HG02759 (cell line): Measurements from ENCODE around the gene ZNF678.
"Not testable (repeated sequence)": the region's sequence is repeated elsewhere in the genome, so short reads cannot be mapped to it uniquely, and the experiment has no call there.

Source experiments
- ATAC-seq: cut with Tn5 transposase; IDR thresholded peaks from one replicate; pipeline ENCODE4 v1.9.1; 2021; ENCODE audit warnings: mild to moderate bottlenecking, moderate library complexity; ENCODE audit not compliant: unreplicated experiment

ZNF678 gene

GRCh38 chr1:227549892-227550291 lies 13.5 kb upstream of the ZNF678 start:
- ATAC-seq: no peak

GRCh38 chr1:227551881-227552280 lies 11.5 kb upstream of the ZNF678 start:
- ATAC-seq: not testable (repeated sequence)

- no peak for ATAC-seq
These were observed 7.1 kb upstream of the ZNF678 start for GRCh38 chr1:227556288-227556687.

GRCh38 chr1:227557962-227558725 lies 5.2 kb upstream of the ZNF678 start:
- ATAC-seq: no peak

- no peak for ATAC-seq
These were observed 4.6 kb upstream of the ZNF678 start for GRCh38 chr1:227558732-227559262.

GRCh38 chr1:227559499-227559898 lies 3.9 kb upstream of the ZNF678 start:
- no peak for ATAC-seq

- ATAC-seq: no peak
These were observed 3.4 kb upstream of the ZNF678 start for GRCh38 chr1:227559926-227560325.

GRCh38 chr1:227560393-227561173 lies 2.8 kb upstream of the ZNF678 start:
- ATAC-seq: no peak

DNA sequence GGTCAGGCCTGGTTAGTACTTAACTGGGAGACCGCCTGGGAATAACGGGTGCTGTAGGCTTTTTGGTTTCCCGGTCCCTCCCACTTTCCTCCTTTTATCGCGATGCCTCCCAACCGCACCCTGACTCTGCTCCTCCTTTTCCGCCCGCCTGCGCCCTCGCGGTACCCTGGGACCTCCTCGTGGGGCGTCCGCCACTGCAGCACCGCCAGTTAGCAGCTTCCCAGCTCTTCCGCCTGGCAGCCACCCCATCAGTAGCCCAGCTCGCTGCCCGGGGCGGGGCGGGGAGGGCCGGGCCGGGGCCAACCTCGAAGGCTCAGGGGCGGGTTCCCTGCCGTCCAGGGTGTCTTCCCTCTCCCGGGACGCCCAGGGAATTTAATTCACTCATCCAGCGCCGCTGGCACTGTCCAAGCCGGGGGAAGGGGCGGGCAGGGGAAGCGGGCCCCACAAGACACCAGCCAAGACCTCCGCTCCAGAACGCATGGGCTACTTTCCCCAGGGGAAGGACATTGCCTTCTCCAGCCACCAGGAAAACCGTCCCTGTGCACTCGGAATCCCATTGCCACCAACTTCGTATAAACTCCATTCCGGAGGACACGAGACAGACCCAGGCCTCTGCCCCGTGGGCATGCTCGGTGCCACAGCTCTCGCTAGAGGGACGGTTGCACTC lies 2.0 kb upstream of the ZNF678 start:
- ATAC-seq: no peak

GRCh38 chr1:227562037-227562436 lies 1.3 kb upstream of the ZNF678 start:
- ATAC-seq: no peak

DNA sequence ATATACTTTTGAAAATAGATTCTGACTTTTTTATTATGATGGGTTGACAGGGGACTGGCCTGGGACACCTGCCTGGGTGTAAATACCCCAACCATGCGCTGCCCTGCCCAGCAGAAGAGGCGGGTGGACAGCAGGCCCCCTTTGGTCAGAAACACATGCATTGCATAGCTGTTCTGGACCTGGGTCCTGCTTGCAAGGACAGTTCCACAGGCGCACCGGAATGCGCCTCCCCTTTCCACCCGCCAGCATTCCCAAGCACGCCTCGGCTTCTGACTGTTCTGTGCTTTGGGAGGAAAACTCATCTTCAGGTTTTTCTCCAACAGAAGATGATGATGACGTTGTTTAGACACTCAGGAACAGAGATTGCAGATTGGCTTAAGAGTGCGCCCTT lies 428 bp upstream of the ZNF678 start:
- no peak for ATAC-seq

- no peak for ATAC-seq
These were observed 3.9 kb downstream of the ZNF678 start for GRCh38 chr1:227567256-227567655.

DNA sequence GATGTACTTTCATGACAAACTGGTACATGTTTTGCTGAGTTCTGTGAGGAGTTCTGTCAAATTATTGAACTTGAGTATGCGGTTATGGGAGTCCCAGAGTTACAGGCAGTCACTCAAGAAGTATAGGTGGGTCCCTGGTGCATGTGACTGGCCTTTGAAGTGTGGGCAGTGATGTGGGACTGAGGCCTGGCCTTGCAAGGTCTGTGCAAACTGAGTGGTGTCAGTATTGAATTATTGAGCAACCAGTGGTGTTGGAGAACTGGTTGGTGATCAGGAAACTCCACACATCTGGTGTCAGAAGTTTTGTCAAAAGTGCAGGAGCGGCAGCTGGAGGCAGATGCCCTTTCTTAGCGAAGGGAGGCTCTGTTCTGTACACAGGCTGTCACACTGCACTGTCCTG lies 5.2 kb downstream of the ZNF678 start:
- ATAC-seq: no peak

- no peak for ATAC-seq
These were observed 9.4 kb downstream of the ZNF678 start for GRCh38 chr1:227572752-227573151.

DNA sequence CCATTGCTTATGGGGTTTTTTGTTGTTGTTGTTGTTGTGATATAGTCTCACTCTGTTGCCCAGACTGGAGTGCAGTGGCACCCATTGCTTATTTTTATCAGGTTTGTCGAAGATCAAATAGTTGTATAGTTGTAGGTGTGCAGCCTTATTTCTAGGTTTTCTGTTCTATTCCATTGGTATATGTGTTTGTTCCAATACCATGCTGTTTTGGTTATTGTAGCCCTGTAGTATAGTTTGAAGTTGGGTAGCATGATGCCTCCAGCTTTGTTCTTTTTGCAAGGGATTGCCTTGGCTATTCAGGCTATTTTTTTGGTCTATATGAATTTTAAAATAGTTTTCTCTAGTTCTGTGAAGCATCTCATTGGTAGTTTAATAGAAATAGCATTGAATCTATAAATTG lies 11.6 kb downstream of the ZNF678 start:
- ATAC-seq: no peak

DNA sequence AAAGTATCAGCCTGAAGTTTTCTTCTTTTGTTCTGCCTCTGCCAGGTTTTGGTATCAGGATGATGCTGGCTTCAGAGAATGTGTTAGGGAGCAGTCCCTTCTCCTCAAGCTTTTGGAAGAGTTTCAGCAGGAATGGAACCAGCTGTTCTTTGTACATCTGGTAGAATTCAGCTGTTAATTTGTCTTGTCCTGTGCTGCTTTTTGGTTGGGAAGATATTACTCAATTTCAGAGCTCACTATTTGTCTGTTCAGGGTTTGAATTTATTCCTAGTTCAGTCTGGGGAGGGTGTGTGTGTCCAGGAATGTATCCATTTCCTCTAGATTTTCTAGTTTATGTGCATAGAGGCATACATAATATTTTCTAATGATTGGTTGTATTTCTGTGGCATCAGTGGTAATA lies 12.8 kb downstream of the ZNF678 start:
- no peak for ATAC-seq

DNA sequence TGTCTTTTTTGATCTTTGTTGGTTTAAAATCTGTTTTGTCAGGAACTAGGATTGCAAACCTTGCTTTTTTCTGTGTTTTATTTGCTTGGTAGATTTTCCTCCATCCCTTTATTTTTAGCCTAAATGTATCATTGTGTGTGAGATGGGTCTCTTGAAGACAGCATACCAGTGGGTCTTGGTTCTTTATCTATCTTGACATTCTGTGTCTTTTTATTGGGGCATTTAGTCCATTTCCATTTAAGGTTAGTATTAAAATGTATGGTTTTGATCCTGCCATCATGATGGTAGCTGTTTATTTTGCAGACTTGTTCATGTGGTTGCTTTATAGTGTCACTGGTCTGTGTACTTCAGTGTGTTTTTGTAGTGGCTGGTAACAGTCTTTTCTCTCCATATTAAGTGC lies 14.1 kb downstream of the ZNF678 start:
- ATAC-seq: no peak

GRCh38 chr1:227583354-227583753 lies 20.0 kb downstream of the ZNF678 start:
- ATAC-seq: no peak

DNA sequence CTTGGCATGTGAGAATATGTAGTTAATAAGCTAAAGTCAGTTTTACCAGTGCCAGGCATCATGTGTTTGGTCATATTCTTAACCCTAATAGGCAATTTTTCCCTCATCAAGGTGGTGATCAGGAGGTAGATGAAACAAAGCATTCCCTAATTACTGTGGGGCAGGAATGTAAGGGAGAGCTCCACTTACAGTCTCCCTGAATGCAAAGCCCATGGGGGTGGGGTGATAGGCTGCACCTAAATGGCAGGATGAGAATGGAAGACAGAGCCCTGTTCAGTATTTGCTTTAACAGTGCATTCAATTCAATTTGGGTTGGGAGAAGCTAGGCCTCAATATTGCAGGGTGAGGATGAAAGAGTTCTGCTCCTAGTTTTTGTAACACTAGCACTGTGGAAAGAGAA lies 23.4 kb downstream of the ZNF678 start:
- no peak for ATAC-seq

- ATAC-seq: no peak
These were observed 24.6 kb downstream of the ZNF678 start for GRCh38 chr1:227587968-227588367.

GRCh38 chr1:227588769-227589168 lies 25.4 kb downstream of the ZNF678 start:
- ATAC-seq: not testable (repeated sequence)

DNA sequence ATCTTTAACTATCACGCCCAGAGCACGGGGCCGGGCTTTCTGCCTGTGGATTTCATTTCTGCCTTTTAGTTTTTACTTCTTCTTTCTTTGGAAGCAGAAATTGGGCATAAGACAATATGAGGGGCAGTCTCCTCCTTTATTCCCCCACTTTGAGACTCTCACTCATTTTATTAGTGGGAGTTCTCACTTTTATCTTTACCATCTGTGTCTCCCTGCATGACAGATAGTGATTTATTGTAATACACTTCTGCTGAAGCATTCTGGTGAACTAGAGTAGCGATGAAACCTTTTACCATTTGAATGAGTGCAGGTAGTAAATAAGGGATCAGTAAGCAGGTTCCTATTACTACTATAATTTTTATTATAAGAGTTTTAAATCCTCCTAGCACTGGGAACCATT lies 26.4 kb downstream of the ZNF678 start:
- ATAC-seq: not testable (repeated sequence)
